NCI-H2081 (cell line): ENCODE data around the gene SPATA6L.

Source experiments
- DNase-seq, 2 experiments: peaks; one replicate each; lab custom pipeline; 2025; lab: John Stamatoyannopoulos, UW

SPATA6L gene

GRCh38 chr9:4583001-4583400, 83.3 kb downstream of the SPATA6L start:
- DNase-seq: no peak

GRCh38 chr9:4581861-4582565, 84.3 kb downstream of the SPATA6L start:
- no peak for DNase-seq

GRCh38 chr9:4581035-4581760, 85.1 kb downstream of the SPATA6L start:
- no peak for DNase-seq

GRCh38 chr9:4579001-4579400, 87.3 kb downstream of the SPATA6L start:
- DNase-seq: peak in 1 of 2 experiments; percentile 13

GRCh38 chr9:4576448-4576847, 89.8 kb downstream of the SPATA6L start:
- no peak for DNase-seq

GRCh38 chr9:4575997-4576396, 90.3 kb downstream of the SPATA6L start:
- no peak for DNase-seq

GRCh38 chr9:4574657-4575243, 91.5 kb downstream of the SPATA6L start:
- DNase-seq: no peak

GRCh38 chr9:4573634-4574389, 92.5 kb downstream of the SPATA6L start:
- DNase-seq: peak; percentile 71 to 92

GRCh38 chr9:4573176-4573575, 93.1 kb downstream of the SPATA6L start:
- no peak for DNase-seq

- no peak for DNase-seq
Observed at GRCh38 chr9:4572184-4572826, 94.0 kb downstream of the SPATA6L start.

GRCh38 chr9:4569101-4569500, 97.2 kb downstream of the SPATA6L start:
- DNase-seq: no peak

GRCh38 chr9:4567601-4568000, 98.7 kb downstream of the SPATA6L start:
- no peak for DNase-seq

- no peak for DNase-seq
Observed at GRCh38 chr9:4566806-4567205, 99.5 kb downstream of the SPATA6L start.

GRCh38 chr9:4563105-4563504, 103.2 kb downstream of the SPATA6L start:
- no peak for DNase-seq

GRCh38 chr9:4559261-4560182, 106.8 kb downstream of the SPATA6L start:
- DNase-seq: no peak

- no peak for DNase-seq
Observed at GRCh38 chr9:4558371-4558998, 107.8 kb downstream of the SPATA6L start.

- peak in 1 of 2 experiments; percentile 46 for DNase-seq
Observed at GRCh38 chr9:4555236-4555635, 111.0 kb downstream of the SPATA6L start.

- DNase-seq: no peak
Observed at GRCh38 chr9:4553951-4554381, 112.3 kb downstream of the SPATA6L start.

GRCh38 chr9:4550777-4551484, 115.3 kb downstream of the SPATA6L start:
- peak in 1 of 2 experiments; percentile 56 for DNase-seq
